Mesendoderm (in vitro differentiated cells): ENCODE results near the gene OR2C3.

Experiments
- DNase-seq: peaks from one replicate; pipeline ENCODE4 v3.0.0; 2013
- H2AK5ac ChIP-seq: 2 replicates; pipeline ENCODE4 v1.6.1; 2013; ENCODE audit warnings: low read length, inconsistent platforms
- H2BK120ac ChIP-seq: 2 replicates; pipeline ENCODE4 v1.6.1; 2013; ENCODE audit warnings: low read depth, mild to moderate bottlenecking, low read length, moderate library complexity, mixed read lengths
- H2BK15ac ChIP-seq: replicated peaks from 2 replicates; pipeline ENCODE4 v1.6.1; 2013; ENCODE audit warnings: low read depth, mild to moderate bottlenecking, moderate library complexity
- H2BK5ac ChIP-seq: 2 replicates; pipeline ENCODE4 v1.6.1; 2013; ENCODE audit warnings: low read length, inconsistent platforms
- H3K18ac ChIP-seq: 2 replicates; pipeline ENCODE4 v1.6.1; 2013; ENCODE audit warnings: mild to moderate bottlenecking, low read length, mixed read lengths
- H3K23ac ChIP-seq: one replicate; pipeline ENCODE4 v1.6.1; 2013; ENCODE audit warnings: low read length
- H3K27ac ChIP-seq: 2 replicates; pipeline ENCODE4 v1.5.1; 2013; ENCODE audit warnings: low read depth, mild to moderate bottlenecking, inconsistent platforms, low read length, moderate library complexity
- H3K27me3 ChIP-seq: 2 replicates; pipeline ENCODE4 v1.6.1; 2013; ENCODE audit warnings: low read length, control low read depth, mild to moderate bottlenecking, inconsistent platforms; ENCODE audit not compliant: insufficient read depth, poor library complexity
- H3K36me3 ChIP-seq: 2 replicates; pipeline ENCODE4 v1.6.1; 2013; ENCODE audit warnings: low read length, inconsistent platforms; ENCODE audit not compliant: control insufficient read depth, insufficient read depth
- H3K4ac ChIP-seq: one replicate; pipeline ENCODE4 v1.6.1; 2013; ENCODE audit warnings: low read depth, mild to moderate bottlenecking, low read length, moderate library complexity
- H3K4me1 ChIP-seq: 2 replicates; pipeline ENCODE4 v1.6.1; 2013; ENCODE audit warnings: low read depth, low read length, inconsistent platforms; ENCODE audit not compliant: control insufficient read depth
- H3K4me2 ChIP-seq: 2 replicates; pipeline ENCODE4 v1.6.1; 2013; ENCODE audit warnings: low read length
- H3K4me3 ChIP-seq: 2 replicates; pipeline ENCODE4 v1.5.1; 2013; ENCODE audit warnings: mild to moderate bottlenecking, low read length
- H3K56ac ChIP-seq: one replicate; pipeline ENCODE4 v1.6.1; 2013; ENCODE audit warnings: low read length
- H3K79me1 ChIP-seq: 2 replicates; pipeline ENCODE4 v1.6.1; 2013; ENCODE audit warnings: low read length, inconsistent platforms
- H3K79me2 ChIP-seq: 2 replicates; pipeline ENCODE4 v1.6.1; 2013; ENCODE audit warnings: mild to moderate bottlenecking, low read length; ENCODE audit not compliant: control insufficient read depth, insufficient read depth
- H3K9ac ChIP-seq: 2 replicates; pipeline ENCODE4 v1.6.1; 2013; ENCODE audit warnings: low read length, inconsistent platforms
- H4K5ac ChIP-seq: one replicate; pipeline ENCODE4 v1.6.1; 2013; ENCODE audit warnings: low read length
- H4K8ac ChIP-seq: one replicate; pipeline ENCODE4 v1.6.1; 2013; ENCODE audit warnings: low read depth, mild to moderate bottlenecking, control low read depth, low read length, moderate library complexity
- WGBS: extraction: QIAGEN DNeasy Blood & Tissue Kit; methylation state at CpG from one replicate; pipeline ENCODE4 v1.1.7; 2013; ENCODE audit warnings: low lambda C conversion rate, missing lambda C conversion rate; ENCODE audit not compliant: insufficient coverage; ENCODE audit errors: extremely low coverage; 5-methylcytosine and 5-hydroxymethylcytosine counted together

Gene OR2C3

DNA sequence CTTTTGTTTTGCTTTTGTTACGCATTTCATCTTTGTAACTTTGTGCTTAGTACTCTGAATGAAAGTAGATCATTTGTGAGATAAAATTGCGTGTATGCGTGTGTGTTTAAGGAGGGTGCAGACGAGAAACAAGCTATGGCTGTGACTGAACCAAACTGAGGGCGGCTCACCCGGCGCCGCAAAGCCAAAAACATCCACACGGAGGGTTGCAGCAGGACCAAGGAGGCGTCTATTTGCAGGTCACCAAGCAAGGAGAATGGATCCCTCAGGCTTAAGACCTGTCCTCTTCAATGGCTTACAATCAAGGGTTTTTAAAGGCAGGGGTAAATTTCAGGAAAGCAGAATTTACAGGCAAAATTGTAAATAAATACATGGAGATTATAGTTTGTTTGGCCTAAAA, 25.5 kb upstream of the OR2C3 start:
- Histone ChIP-seq H2BK5ac (no peak overlapping the region), H3K79me1 (no peaks in the 10 kb centered on the region), H3K4me3 (no peak overlapping the region), H3K23ac (no peak overlapping the region), H3K9ac (no peak overlapping the region), H3K56ac (no peak overlapping the region), H3K4me2 (no peak overlapping the region), H3K27me3 (no peaks in the 10 kb centered on the region), H2BK120ac (no peak overlapping the region), H4K5ac (no peak overlapping the region), H3K36me3 (no peaks in the 10 kb centered on the region), H3K4me1 (no peaks in the 10 kb centered on the region), H3K4ac (no peak overlapping the region), H3K27ac (no peak overlapping the region), H3K18ac (no peak overlapping the region), H3K79me2 (no peaks in the 10 kb centered on the region), H2AK5ac (no peak overlapping the region), H4K8ac (no peak overlapping the region), H2BK15ac (no peak overlapping the region)
- peak; percentile 37 for DNase-seq
- 100% methylated on average over 2 of the region's 10 CpGs for WGBS

DNA sequence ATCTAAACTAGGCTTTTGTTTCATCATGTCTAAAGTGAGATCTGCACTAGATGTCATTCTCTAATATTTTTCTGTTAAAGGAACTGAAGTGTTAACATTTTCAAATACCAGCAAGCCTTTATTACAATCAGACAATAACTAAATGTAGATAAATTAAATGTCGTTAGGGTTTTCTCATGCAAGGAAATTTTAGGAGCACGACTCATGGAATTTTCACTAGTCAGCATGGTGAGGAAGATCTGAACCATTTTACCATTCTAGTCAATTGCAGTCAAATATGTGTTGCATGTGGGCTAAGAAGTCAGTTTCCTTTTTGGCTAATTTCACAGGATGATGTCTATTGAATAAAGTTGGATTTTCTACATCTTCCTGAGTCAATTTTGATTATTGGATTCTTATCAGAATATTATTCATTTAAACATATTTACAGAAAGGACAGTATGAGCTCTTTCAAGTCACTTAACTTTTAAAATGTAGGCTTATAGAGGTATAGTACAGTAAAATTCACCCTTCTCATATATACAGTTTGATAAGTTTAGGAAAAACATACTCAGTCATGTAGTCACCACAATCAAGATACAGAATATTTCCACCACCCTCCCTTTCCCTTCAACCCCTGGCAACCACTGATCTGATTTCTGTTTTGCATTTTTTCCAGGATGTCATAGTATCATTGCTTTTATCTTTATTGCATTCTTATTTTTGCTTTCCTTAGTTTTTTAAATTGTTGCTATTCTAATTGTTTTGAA, 21.9 kb upstream of the OR2C3 start:
- Histone ChIP-seq H3K9ac (no peak overlapping the region), H3K18ac (no peak overlapping the region), H2BK5ac (no peak overlapping the region), H4K5ac (no peak overlapping the region), H3K4me2 (no peak overlapping the region), H2AK5ac (no peak overlapping the region), H4K8ac (no peak overlapping the region), H2BK120ac (no peak overlapping the region), H3K36me3 (no peaks in the 10 kb centered on the region), H3K79me1 (no peaks in the 10 kb centered on the region), H3K23ac (no peak overlapping the region), H3K4me3 (no peak overlapping the region), H3K79me2 (no peaks in the 10 kb centered on the region), H3K27ac (no peak overlapping the region), H3K27me3 (no peaks in the 10 kb centered on the region), H3K4ac (no peak overlapping the region), H3K56ac (no peak overlapping the region), H2BK15ac (no peak overlapping the region), H3K4me1 (no peaks in the 10 kb centered on the region)
- no CpG with 5 or more reads among the region's 2 CpGs for WGBS
- peak; percentile 26 for DNase-seq

DNA sequence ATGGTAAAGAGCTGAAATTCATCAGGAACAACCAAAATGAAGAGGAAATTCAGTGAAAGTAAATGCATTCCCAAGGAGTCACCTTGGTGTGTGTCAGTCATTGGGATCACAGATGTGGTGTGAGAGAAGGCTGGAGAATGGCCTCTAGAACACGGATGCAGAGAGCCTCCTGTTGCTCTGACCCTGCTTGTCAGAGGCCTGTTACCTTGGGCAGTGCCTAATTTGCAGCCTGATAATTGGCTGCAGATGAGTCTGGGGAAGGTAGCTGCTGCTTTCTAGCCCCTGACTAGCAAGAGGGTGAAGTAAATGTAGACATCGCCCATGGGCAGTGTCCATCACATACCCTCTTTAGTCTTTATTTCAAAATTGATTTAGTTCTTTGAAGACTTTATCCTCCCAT, 16.0 kb upstream of the OR2C3 start:
- Histone ChIP-seq H3K4me2 (no peak overlapping the region), H3K9ac (no peak overlapping the region), H3K23ac (no peak overlapping the region), H3K36me3 (no peaks in the 10 kb centered on the region), H2BK15ac (no peak overlapping the region), H2BK5ac (no peak overlapping the region), H3K56ac (no peak overlapping the region), H3K4me1 (no peaks in the 10 kb centered on the region), H3K79me2 (no peaks in the 10 kb centered on the region), H3K4ac (no peak overlapping the region), H4K5ac (no peak overlapping the region), H2AK5ac (no peak overlapping the region), H3K4me3 (no peak overlapping the region), H2BK120ac (no peak overlapping the region), H3K79me1 (no peaks in the 10 kb centered on the region), H3K27ac (no peak overlapping the region), H3K18ac (no peak overlapping the region), H4K8ac (no peak overlapping the region), H3K27me3 (no peaks in the 10 kb centered on the region)
- WGBS, result no CpG with 5 or more reads among the region's 2 CpGs
- DNase-seq, result no peak

DNA sequence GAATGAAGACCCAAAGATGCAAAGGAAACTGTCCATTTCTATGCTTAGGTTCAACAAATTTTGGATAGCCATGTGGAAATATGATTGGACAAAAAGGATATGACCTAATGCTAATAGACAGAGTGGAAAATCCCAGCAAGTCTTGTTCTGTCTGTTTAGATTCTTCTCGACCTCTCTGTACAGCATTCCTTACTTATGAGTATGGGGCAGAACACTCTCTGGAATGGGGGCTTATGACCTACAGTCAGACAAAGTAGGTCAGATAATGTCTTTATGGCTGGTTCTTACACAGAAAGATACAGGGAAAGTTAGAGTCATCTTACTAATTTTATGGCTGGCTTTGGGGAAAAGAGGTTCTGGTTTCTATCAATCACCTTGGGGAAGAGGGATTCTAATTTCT, 15.5 kb upstream of the OR2C3 start:
- no peak overlapping the region for H3K56ac ChIP-seq

DNA sequence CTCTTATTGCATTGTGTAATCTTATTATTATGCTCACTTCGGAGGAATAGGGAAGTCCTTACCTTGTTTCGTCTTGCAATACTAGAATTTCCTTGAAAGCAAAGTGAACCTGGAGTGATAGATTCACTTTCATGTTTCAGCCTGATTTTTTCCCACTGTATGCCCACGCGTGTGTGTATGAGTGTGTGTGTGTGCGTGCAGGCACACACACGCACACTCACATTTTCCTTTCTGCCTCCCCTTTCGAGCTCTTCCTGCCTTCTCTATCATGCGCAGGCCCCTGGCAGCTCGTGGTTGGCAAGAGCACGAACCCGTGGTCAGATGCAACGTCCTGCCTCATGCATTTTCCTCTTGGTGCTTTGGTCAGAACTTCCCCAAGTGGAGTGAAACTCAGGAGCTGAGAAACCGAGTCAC, 12.5 kb upstream of the OR2C3 start, which contains the start of gene GCSAML:
GCSAML (plus strand) TSS at position 366 of the 414 bp plus-strand sequence. CDS start 58 bp downstream, outside the sequence.
- Histone ChIP-seq H2AK5ac (no peak within 1 kb of the TSS), H3K79me1 (no peaks in the 10 kb centered on the region), H3K4me3 (no peak within 1 kb of the TSS), H4K8ac (no peak within 1 kb of the TSS), H3K27ac (no peak within 1 kb of the TSS), H2BK120ac (no peak within 1 kb of the TSS), H3K56ac (no peak within 1 kb of the TSS), H3K9ac (no peak within 1 kb of the TSS), H3K4me2 (no peak within 1 kb of the TSS), H2BK5ac (no peak within 1 kb of the TSS), H3K79me2 (no peaks in the 10 kb centered on the region), H3K27me3 (no peaks in the 10 kb centered on the region), H3K4me1 (no peaks in the 10 kb centered on the region), H3K4ac (no peak within 1 kb of the TSS), H3K18ac (no peak within 1 kb of the TSS), H3K36me3 (no peaks in the 10 kb centered on the region), H2BK15ac (no peak within 1 kb of the TSS), H4K5ac (no peak within 1 kb of the TSS), H3K23ac (no peak within 1 kb of the TSS)
- WGBS, result no CpG with 5 or more reads among the region's 13 CpGs
- DNase-seq, result no peak

More for the DNA sequence above, 15.5 kb upstream of the OR2C3 start:
- Histone ChIP-seq H3K9ac (no peak overlapping the region), H3K4me3 (no peak overlapping the region), H2AK5ac (no peak overlapping the region), H3K27ac (no peak overlapping the region), H2BK15ac (no peak overlapping the region), H3K4ac (no peak overlapping the region), H3K36me3 (no peaks in the 10 kb centered on the region), H3K4me1 (no peaks in the 10 kb centered on the region), H2BK120ac (no peak overlapping the region), H2BK5ac (no peak overlapping the region), H3K79me2 (no peaks in the 10 kb centered on the region), H3K27me3 (no peaks in the 10 kb centered on the region), H4K8ac (no peak overlapping the region), H3K4me2 (no peak overlapping the region), H3K79me1 (no peaks in the 10 kb centered on the region), H4K5ac (no peak overlapping the region), H3K18ac (no peak overlapping the region), H3K23ac (no peak overlapping the region)
- no peak for DNase-seq
- WGBS, result no CpG with 5 or more reads among the region's 1 CpG

DNA sequence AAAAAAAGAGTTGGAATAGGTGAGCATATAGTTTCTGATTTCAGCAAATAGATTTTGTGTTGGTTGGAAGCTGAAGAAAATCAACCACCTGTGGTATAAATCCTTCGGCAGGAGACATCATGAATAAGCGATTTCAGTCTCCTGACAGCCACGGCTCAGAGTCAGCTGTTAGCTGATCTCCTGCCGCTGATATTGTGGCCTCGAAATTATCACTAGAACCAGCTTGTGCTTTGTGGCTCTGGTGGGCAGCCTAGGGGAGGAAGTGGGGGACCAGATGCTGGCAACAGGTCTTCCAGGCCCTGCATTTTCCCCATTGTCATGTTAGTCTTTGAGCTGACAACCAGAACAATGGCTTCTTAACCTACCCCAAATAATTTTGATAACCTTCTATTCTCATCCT, 11.9 kb upstream of the OR2C3 start:
- H3K23ac ChIP-seq, result no peak overlapping the region
- H3K9ac ChIP-seq, result no peak overlapping the region
- no peak overlapping the region for H4K8ac ChIP-seq
- no peak overlapping the region for H2BK5ac ChIP-seq
- no peak overlapping the region for H3K56ac ChIP-seq
- H3K4ac ChIP-seq, result no peak overlapping the region
- no peak overlapping the region for H4K5ac ChIP-seq
- H3K27me3 ChIP-seq, result no peaks in the 10 kb centered on the region
- no peak overlapping the region for H2BK120ac ChIP-seq
- no peak overlapping the region for H2BK15ac ChIP-seq
- no peak overlapping the region for H2AK5ac ChIP-seq
- no peaks in the 10 kb centered on the region for H3K79me2 ChIP-seq
- no peak for DNase-seq
- no CpG with 5 or more reads among the region's 5 CpGs for WGBS
- H3K4me1 ChIP-seq, result no peaks in the 10 kb centered on the region
- H3K79me1 ChIP-seq, result no peaks in the 10 kb centered on the region
- no peak overlapping the region for H3K18ac ChIP-seq
- no peak overlapping the region for H3K27ac ChIP-seq
- no peak overlapping the region for H3K4me3 ChIP-seq
- no peak overlapping the region for H3K4me2 ChIP-seq
- no peaks in the 10 kb centered on the region for H3K36me3 ChIP-seq
